GM12878 (cell line): ENCODE results near the gene CACNA2D3. TPM values are rescaled to one million over a fixed set of nuclear protein-coding genes. Genes with fewer than 3 reads are reported as not detected.

Source experiments
- ATAC-seq: fragments of 200-7000 bp; cut with Tn5 transposase; 3 replicates; pipeline ENCODE4 v1.9.1; 2020; ENCODE audit warnings: mild to moderate bottlenecking, moderate library complexity
- BruUV-seq: library from RNA; stranded (reverse); fragments of 400-500 nt; replicated peaks from 2 replicates; lab custom pipeline; 2021; lab: Mats Ljungman, UMichigan
- CTCF ChIA-PET: fragments of 300-600 bp; sonication (Branson Sonifier 250); formaldehyde crosslinking; extraction: SDS; loops from one replicate; lab custom pipeline; 2021; ENCODE audit warnings: inconsistent platforms; lab: Yijun Ruan, JAX
- POLR2A ChIA-PET: fragments of 350-600 bp; formaldehyde crosslinking; extraction: SDS; loops from one replicate; lab custom pipeline; 2021; ENCODE audit warnings: inconsistent platforms; lab: Charles Lee
- RAD21 ChIA-PET: fragments of 300-600 bp; sonication (Branson Sonifier 250); formaldehyde crosslinking; loops from one replicate; lab custom pipeline; 2023; ENCODE audit warnings: antibody characterized with exemption; ENCODE audit not compliant: unreplicated experiment; lab: Charles Lee
- SMC1A ChIA-PET: fragments of 300-600 bp; sonication (Branson Sonifier 250); formaldehyde crosslinking; loops from one replicate; lab custom pipeline; 2023; ENCODE audit not compliant: unreplicated experiment, uncharacterized antibody; lab: Charles Lee
- DNase-seq: peaks from one replicate; pipeline ENCODE4 v3.0.0-alpha.2; 2011; ENCODE audit warnings: low read depth, low spot score
- FAIRE-seq: peaks from 3 replicates; lab custom pipeline; 2011; peaks lifted over from hg19 to GRCh38; lab: Jason Lieb, UNC
- H2AFZ ChIP-seq: 2 replicates; pipeline ENCODE4 v1.6.0; 2011; ENCODE audit warnings: low read depth, low read length, control low read depth; ENCODE audit not compliant: control insufficient read depth
- H3K27ac ChIP-seq: 2 replicates; pipeline ENCODE4 v1.5.1; 2011; ENCODE audit warnings: control low read depth; ENCODE audit not compliant: control insufficient read depth, insufficient read depth
- H3K27me3 ChIP-seq, 2 experiments: replicated peaks in 1 of 2; 2 replicates each; pipeline versions ENCODE4 v1.6.0 to v1.6.1; 2011; ENCODE audit warnings: low read length in 1 of 2; ENCODE audit not compliant: control insufficient read depth in 2 of 2, insufficient read depth in 2 of 2
- H3K36me3 ChIP-seq, 2 experiments: 2 replicates each; pipeline ENCODE4 v1.5.1; 2011; ENCODE audit warnings: low read length in 1 of 2; ENCODE audit not compliant: control insufficient read depth in 2 of 2, insufficient read depth in 2 of 2
- H3K4me1 ChIP-seq: 2 replicates; pipeline ENCODE4 v1.6.1; 2011; ENCODE audit warnings: mild to moderate bottlenecking, low read length, moderate library complexity, mixed read lengths; ENCODE audit not compliant: control insufficient read depth, insufficient read depth
- H3K4me2 ChIP-seq: 2 replicates; pipeline ENCODE4 v1.6.0; 2011; ENCODE audit warnings: control low read depth; ENCODE audit not compliant: control insufficient read depth, insufficient read depth
- H3K4me3 ChIP-seq: fragments of 200-600 bp; sonication (generic); 2 replicates; pipeline ENCODE4 v1.5.1; 2016
- H3K79me2 ChIP-seq: 2 replicates; pipeline ENCODE4 v1.6.0; 2011; ENCODE audit warnings: low read length; ENCODE audit not compliant: control insufficient read depth, insufficient read depth
- H3K9ac ChIP-seq: 2 replicates; pipeline ENCODE4 v1.8.0; 2011; ENCODE audit warnings: low read length, control low read depth, mixed read lengths; ENCODE audit not compliant: control insufficient read depth, insufficient read depth
- H3K9me3 ChIP-seq: replicated peaks from 3 replicates; pipeline ENCODE4 v1.5.1; 2011; ENCODE audit warnings: mild to moderate bottlenecking, low read length; ENCODE audit not compliant: control insufficient read depth, insufficient read depth
- H4K20me1 ChIP-seq: 2 replicates; pipeline ENCODE4 v1.6.0; 2011; ENCODE audit not compliant: control insufficient read depth, insufficient read depth
- ASH2L ChIP-seq: fragments of 300-600, 200-600 bp; sonication (generic); IDR thresholded peaks from 2 replicates; pipeline ENCODE4 v1.6.1; 2017; ENCODE audit warnings: low read depth, mild to moderate bottlenecking, borderline replicate concordance
- BCLAF1 ChIP-seq: fragments of 450-650 bp; IDR thresholded peaks from 2 replicates; pipeline ENCODE4 v1.6.1; 2017; ENCODE audit warnings: antibody characterized with exemption, mild to moderate bottlenecking, moderate library complexity
- CBX5 ChIP-seq: sonication (generic); IDR thresholded peaks from 2 replicates; pipeline ENCODE4 v1.6.1; 2016; ENCODE audit warnings: low read depth, moderate library complexity, mild to moderate bottlenecking, inconsistent platforms
- E2F8 ChIP-seq: fragments of 450-650 bp; IDR thresholded peaks from 2 replicates; pipeline ENCODE4 v1.6.1; 2018; ENCODE audit warnings: mild to moderate bottlenecking, low read depth, moderate library complexity; ENCODE audit not compliant: partially characterized antibody
- EED ChIP-seq: sonication (generic); IDR thresholded peaks from 2 replicates; pipeline ENCODE4 v1.6.1; 2016; ENCODE audit warnings: antibody characterized with exemption, low read depth
- EZH2 ChIP-seq: IDR thresholded peaks from 2 replicates; pipeline ENCODE4 v1.6.1; 2012; ENCODE audit warnings: low read depth, mild to moderate bottlenecking, control low read depth, inconsistent platforms, low read length, borderline replicate concordance; ENCODE audit not compliant: control insufficient read depth
- NR2C1 ChIP-seq: fragments of 450-650 bp; IDR thresholded peaks from 2 replicates; pipeline ENCODE4 v1.6.1; 2017; ENCODE audit warnings: antibody characterized with exemption, mild to moderate bottlenecking, moderate library complexity
- POLR2AphosphoS2 ChIP-seq: IDR thresholded peaks from 2 replicates; pipeline ENCODE4 v1.6.1; 2011; ENCODE audit warnings: low read depth, mild to moderate bottlenecking, low read length, improper control_type of control experiment, moderate library complexity
- WRNIP1 ChIP-seq: IDR thresholded peaks from 2 replicates; pipeline ENCODE4 v1.6.1; 2011; ENCODE audit warnings: low read depth, low read length, improper control_type of control experiment, borderline replicate concordance
- ZBTB40 ChIP-seq: fragments of 450-650 bp; IDR thresholded peaks from 2 replicates; pipeline ENCODE4 v1.6.1; 2016; ENCODE audit warnings: mild to moderate bottlenecking, moderate library complexity, borderline replicate concordance
- WGBS: methylation state at CpG from one replicate; pipeline ENCODE4 v1.1.6; 2016; ENCODE audit warnings: low lambda C conversion rate; ENCODE audit not compliant: insufficient replicate concordance, insufficient coverage; ENCODE audit errors: missing lambda C conversion rate; 5-methylcytosine and 5-hydroxymethylcytosine counted together
- in situ Hi-C: fragments of 300-500 bp; cut with MboI; formaldehyde crosslinking; loops from 9 replicates; pipeline ENCODE4 v1.14.3; 2018; ENCODE audit warnings: mixed read lengths
- intact Hi-C: fragments of 100-400 bp; cut with micrococcal nuclease; formaldehyde crosslinking; loops from one replicate; pipeline ENCODE4 v1.14.2; 2022; ENCODE audit not compliant: unreplicated experiment
- polyA plus RNA-seq, 11 experiments: library from polyadenylated mRNA; depleted of rRNA in 4 of 11; unstranded in 6 of 11; stranded (reverse) in 5 of 11; fragments of >200 nt; fragmentation: Nextera tagmentation in 4 of 11; fragmentation: Illumina TruSeq in 1 of 11; extraction: Ambion mirVana in 4 of 11; extraction: Trizol in 1 of 11; gene quantifications; 1 replicate in 1 of 11; 2 replicates in 10 of 11; pipeline versions ENCODE4 v1.2.1 to v1.2.3, GENCODE V29; 2011 to 2016; ENCODE audit warnings: inconsistent platforms in 2 of 11, missing spikeins in 2 of 11, low read depth in 1 of 11
- total RNA-seq, 4 experiments: library from RNA; depleted of rRNA in 3 of 4; stranded (reverse); fragments of >200 nt in 3 of 4; fragmentation: Illumina TruSeq in 1 of 4; extraction: Trizol in 1 of 4; gene quantifications; 2 replicates each; pipeline versions ENCODE4 v1.2.1 to v1.2.3, GENCODE V29; 2013 to 2021
- TF ChIP-seq, protein P1 (sequence below): IDR thresholded peaks from 2 replicates; pipeline ENCODE4 v1.6.1; 2011; ENCODE audit warnings: borderline replicate concordance, low read depth, mild to moderate bottlenecking, moderate library complexity, low read length; ENCODE audit not compliant: insufficient read depth, poor library complexity, severe bottlenecking

CACNA2D3 gene
- total and polyA plus RNA-seq, 10 of the 15 experiments (the other 5 are each of a cell fraction or from before 2014, with no cell fraction given), result not detected

DNA sequence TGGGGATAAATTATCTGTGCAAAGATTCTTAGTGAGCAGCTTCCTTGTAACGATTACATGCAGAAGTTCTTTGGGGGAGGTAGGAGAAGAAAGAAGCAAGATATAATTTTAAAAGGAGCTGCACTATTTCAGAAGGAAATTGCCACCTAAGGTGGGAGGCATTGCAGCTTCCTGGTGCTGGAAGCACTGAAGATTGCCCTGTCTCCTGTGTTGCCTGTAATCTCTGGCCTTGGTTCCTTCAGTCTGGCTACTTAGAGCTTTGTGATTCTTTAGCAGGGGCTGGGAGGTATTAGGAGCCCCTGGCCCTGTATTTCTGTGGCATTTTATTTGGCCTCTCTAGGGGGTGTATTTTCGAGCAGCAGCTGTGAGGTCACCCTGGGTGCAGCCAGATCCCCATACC lies 35.5 kb downstream of the CACNA2D3 start (continued):
- TF ChIP-seq ZBTB40 (no peak), WRNIP1 (no peak), E2F8 (no peak), NR2C1 (no peak)
- TF ChIP-seq, all 136 proteins: peak for 0

GRCh38 chr3:54159917-54160316 lies 37.6 kb downstream of the CACNA2D3 start:
- H3K9ac ChIP-seq, result no peak overlapping the region
- no peaks in the 10 kb centered on the region for H3K36me3 ChIP-seq
- DNase-seq (no peak), ATAC-seq (no peak), FAIRE-seq (no peak)
- no peak overlapping the region for H2AFZ ChIP-seq
- no peak overlapping the region for H3K4me3 ChIP-seq
- in situ Hi-C loops (no loop called here), intact Hi-C loops (no loop called here)
- no peaks in the 10 kb centered on the region for H4K20me1 ChIP-seq
- no peaks in the 10 kb centered on the region for H3K79me2 ChIP-seq
- no peaks in the 10 kb centered on the region for H3K4me1 ChIP-seq
- ChIA-PET SMC1A (no interaction called here), CTCF (no interaction called here), RAD21 (no interaction called here), POLR2A (no interaction called here)
- H3K27me3 ChIP-seq, result no peaks in the 10 kb centered on the region
- WGBS, result 4% methylated on average over 3 of the region's 3 CpGs
- H3K4me2 ChIP-seq, result no peak overlapping the region
- no peak overlapping the region for H3K27ac ChIP-seq
- BruUV-seq, result no TSS peak
- no peaks in the 10 kb centered on the region for H3K9me3 ChIP-seq
- TF ChIP-seq, protein P1, sequence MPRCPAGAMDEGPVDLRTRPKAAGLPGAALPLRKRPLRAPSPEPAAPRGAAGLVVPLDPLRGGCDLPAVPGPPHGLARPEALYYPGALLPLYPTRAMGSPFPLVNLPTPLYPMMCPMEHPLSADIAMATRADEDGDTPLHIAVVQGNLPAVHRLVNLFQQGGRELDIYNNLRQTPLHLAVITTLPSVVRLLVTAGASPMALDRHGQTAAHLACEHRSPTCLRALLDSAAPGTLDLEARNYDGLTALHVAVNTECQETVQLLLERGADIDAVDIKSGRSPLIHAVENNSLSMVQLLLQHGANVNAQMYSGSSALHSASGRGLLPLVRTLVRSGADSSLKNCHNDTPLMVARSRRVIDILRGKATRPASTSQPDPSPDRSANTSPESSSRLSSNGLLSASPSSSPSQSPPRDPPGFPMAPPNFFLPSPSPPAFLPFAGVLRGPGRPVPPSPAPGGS, result no peak
- TF ChIP-seq EED (no peak), ASH2L (no peak), EZH2 (no peak), POLR2AphosphoS2 (no peak), BCLAF1 (no peak), CBX5 (no peak)
